ENCODE data around the gene SCFD2.
"Not testable (repeated sequence)": the region's sequence is repeated elsewhere in the genome, so short reads cannot be mapped to it uniquely, and the experiment has no call there.

The SCFD2 gene

DNA sequence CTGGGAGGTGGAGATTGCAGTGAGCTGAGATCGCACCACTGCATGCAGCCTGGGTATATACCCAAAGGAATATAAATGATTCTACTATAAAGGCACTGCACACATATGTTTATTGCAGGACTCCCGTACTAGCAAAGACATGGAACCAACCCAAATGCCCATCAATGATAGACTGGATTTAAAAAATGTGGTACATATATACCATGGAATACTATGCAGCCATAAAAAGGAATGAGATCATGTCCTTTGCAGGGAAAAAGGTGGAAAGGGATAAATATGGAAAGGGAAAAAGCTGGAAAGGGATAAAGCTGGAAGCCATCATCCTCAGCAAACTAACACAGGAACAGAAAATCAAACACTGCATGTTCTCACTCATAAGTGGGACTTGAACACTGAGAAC, 308.8 kb downstream of the SCFD2 start:
- not testable (repeated sequence) for H3K4me2 ChIP-seq (ENCODE audit: low read length); H3K36me3 ChIP-seq (ENCODE audit: insufficient read depth, low read length); H3K4me1 ChIP-seq (ENCODE audit: control insufficient read depth, insufficient read depth, low read length); H3K9ac ChIP-seq (ENCODE audit: low read depth, low read length); H3K4me3 ChIP-seq (ENCODE audit: low read length); H3K9me3 ChIP-seq (replicated peaks; ENCODE audit: low read length); H3K27me3 ChIP-seq (ENCODE audit: control insufficient read depth, insufficient read depth, low read length)

DNA sequence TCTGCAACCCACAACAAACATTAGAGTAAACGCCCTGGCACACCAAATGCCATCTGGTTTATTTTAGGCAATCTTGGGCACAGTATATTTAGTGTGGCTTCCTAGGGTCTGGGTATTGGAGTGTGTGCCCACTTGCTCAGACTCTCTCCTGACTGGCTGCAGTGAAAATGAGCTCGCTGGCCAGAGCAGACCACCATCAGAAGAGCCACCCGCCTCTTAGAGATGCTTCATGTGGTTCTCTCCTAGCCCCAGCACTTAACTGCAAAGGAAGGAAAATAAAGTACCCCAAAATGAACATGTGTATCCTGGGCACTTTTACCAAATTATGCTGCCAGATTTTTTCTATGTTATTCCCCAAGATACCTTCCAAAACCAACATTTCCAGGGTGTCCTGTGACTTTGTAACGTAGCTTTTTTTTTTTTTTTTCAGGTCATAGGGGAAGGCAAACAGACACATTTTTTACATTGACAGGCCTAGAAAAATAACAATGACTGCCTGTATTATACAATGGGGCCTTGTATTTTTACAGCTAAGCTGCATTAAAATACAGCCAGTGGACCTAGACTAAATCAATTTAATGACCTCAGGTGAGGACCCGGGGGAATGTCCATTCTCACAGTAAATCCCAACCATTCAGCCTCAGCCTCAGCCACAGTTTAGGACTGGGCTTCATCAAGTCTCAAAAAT, 310.0 kb downstream of the SCFD2 start:
- peaks cover 8% of the 10 kb centered on the region for H3K4me1 ChIP-seq (ENCODE audit: control insufficient read depth, insufficient read depth, low read length)
- no peak overlapping the region for H3K4me3 ChIP-seq (ENCODE audit: low read length)
- no peaks in the 10 kb centered on the region for H3K27me3 ChIP-seq (ENCODE audit: control insufficient read depth, insufficient read depth, low read length)
- H3K36me3 ChIP-seq (ENCODE audit: insufficient read depth, low read length): no peaks in the 10 kb centered on the region
- H3K9ac ChIP-seq (ENCODE audit: low read depth, low read length): no peak overlapping the region
- H3K4me2 ChIP-seq (ENCODE audit: low read length): no peak overlapping the region
- no peaks in the 10 kb centered on the region for H3K9me3 ChIP-seq (replicated peaks; ENCODE audit: low read length)

DNA sequence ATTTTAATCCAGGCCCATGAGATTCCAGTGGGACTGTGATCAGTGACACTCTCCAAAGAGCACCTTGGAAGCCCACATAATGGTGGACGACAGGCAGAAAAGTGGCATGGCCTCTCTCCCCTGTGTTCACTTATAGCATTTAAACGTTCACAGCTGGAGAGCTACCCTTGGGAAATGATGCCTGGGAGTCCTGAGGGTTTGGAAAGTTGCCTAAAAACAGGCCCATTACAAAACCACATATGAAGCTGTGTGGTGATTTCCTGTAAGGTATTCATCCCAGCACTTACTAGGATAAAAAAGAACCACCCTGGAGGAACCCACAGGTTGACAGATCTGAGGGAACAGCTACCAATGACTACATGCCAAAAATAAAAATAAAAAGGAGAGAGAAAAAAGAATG, 310.6 kb downstream of the SCFD2 start:
- H3K4me3 ChIP-seq (ENCODE audit: low read length): no peak overlapping the region
- H3K4me1 ChIP-seq (ENCODE audit: control insufficient read depth, insufficient read depth, low read length): peaks cover 8% of the 10 kb centered on the region
- no peaks in the 10 kb centered on the region for H3K9me3 ChIP-seq (replicated peaks; ENCODE audit: low read length)
- H3K36me3 ChIP-seq (ENCODE audit: insufficient read depth, low read length): no peaks in the 10 kb centered on the region
- H3K27me3 ChIP-seq (ENCODE audit: control insufficient read depth, insufficient read depth, low read length): no peaks in the 10 kb centered on the region
- no peak overlapping the region for H3K9ac ChIP-seq (ENCODE audit: low read depth, low read length)
- no peak overlapping the region for H3K4me2 ChIP-seq (ENCODE audit: low read length)

DNA sequence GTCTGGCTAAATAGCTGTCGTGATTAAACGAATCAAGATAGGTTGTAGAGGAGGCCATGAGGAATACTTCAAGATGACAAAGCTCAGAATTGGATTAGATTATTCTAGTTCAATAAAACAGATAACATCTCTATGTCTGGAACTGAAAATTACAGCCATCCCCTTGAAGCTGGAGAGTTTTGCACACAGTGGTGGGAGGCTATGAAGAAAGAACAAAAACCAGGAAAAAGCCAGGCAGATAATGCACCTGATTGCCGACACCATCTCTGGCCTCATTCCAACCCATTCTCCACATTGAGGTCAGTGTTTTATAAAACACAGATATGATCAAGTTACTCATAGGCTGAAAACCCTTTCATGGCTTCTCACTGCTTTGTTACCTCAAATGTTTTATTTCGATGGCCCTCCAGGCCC, 315.5 kb downstream of the SCFD2 start:
- H3K36me3 ChIP-seq (ENCODE audit: insufficient read depth, low read length): no peaks in the 10 kb centered on the region
- no peaks in the 10 kb centered on the region for H3K27me3 ChIP-seq (ENCODE audit: control insufficient read depth, insufficient read depth, low read length)
- no peak overlapping the region for H3K4me3 ChIP-seq (ENCODE audit: low read length)
- no peaks in the 10 kb centered on the region for H3K9me3 ChIP-seq (replicated peaks; ENCODE audit: low read length)
- no peak overlapping the region for H3K4me2 ChIP-seq (ENCODE audit: low read length)
- H3K9ac ChIP-seq (ENCODE audit: low read depth, low read length): no peak overlapping the region
- H3K4me1 ChIP-seq (ENCODE audit: control insufficient read depth, insufficient read depth, low read length): peaks cover 6% of the 10 kb centered on the region

DNA sequence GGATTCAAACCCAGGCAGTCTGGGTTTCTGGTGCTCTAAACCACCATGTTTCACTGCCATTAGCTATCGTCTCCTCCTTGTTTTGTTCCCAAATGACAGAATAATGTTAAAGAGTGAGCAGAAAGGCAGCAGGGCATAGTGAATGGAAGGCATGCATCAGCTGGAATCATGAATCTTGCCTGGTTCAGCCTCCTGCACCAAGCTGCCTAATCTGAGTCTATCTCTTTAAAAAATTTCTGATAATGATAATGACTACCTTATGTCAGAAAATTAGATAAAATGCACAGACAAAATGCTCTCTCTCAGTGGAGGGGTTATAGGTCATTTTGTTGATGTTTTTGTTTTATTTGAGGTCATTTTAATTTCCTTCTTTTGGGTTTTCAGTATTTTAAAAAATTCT, 316.3 kb downstream of the SCFD2 start:
- Histone ChIP-seq H3K27me3 (ENCODE audit: control insufficient read depth, insufficient read depth, low read length) (no peaks in the 10 kb centered on the region), H3K36me3 (ENCODE audit: insufficient read depth, low read length) (no peaks in the 10 kb centered on the region), H3K4me3 (ENCODE audit: low read length) (no peak overlapping the region), H3K9me3 (replicated peaks; ENCODE audit: low read length) (no peaks in the 10 kb centered on the region), H3K9ac (ENCODE audit: low read depth, low read length) (no peak overlapping the region), H3K4me2 (ENCODE audit: low read length) (no peak overlapping the region), H3K4me1 (ENCODE audit: control insufficient read depth, insufficient read depth, low read length) (no peaks in the 10 kb centered on the region)

DNA sequence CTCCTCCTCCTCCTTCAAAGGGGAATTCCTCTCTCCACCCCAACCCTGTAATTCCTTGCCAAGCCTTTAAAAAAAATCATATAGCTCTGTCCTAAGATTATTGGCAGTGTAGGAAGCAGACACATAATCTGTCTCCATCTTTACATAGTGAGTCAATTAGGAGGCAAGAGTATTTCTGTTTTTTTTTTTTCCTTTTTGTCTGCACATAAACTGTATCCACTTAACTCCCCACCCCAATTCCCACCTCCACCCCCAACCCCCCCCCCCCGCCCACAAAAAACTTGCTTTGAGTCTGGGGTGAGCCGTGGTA, 321.3 kb downstream of the SCFD2 start:
- Histone ChIP-seq H3K4me1 (ENCODE audit: control insufficient read depth, insufficient read depth, low read length) (peaks cover 5% of the 10 kb centered on the region), H3K9ac (ENCODE audit: low read depth, low read length) (no peak overlapping the region), H3K9me3 (replicated peaks; ENCODE audit: low read length) (no peaks in the 10 kb centered on the region), H3K4me3 (ENCODE audit: low read length) (no peak overlapping the region), H3K36me3 (ENCODE audit: insufficient read depth, low read length) (no peaks in the 10 kb centered on the region), H3K27me3 (ENCODE audit: control insufficient read depth, insufficient read depth, low read length) (no peaks in the 10 kb centered on the region), H3K4me2 (ENCODE audit: low read length) (no peak overlapping the region)

DNA sequence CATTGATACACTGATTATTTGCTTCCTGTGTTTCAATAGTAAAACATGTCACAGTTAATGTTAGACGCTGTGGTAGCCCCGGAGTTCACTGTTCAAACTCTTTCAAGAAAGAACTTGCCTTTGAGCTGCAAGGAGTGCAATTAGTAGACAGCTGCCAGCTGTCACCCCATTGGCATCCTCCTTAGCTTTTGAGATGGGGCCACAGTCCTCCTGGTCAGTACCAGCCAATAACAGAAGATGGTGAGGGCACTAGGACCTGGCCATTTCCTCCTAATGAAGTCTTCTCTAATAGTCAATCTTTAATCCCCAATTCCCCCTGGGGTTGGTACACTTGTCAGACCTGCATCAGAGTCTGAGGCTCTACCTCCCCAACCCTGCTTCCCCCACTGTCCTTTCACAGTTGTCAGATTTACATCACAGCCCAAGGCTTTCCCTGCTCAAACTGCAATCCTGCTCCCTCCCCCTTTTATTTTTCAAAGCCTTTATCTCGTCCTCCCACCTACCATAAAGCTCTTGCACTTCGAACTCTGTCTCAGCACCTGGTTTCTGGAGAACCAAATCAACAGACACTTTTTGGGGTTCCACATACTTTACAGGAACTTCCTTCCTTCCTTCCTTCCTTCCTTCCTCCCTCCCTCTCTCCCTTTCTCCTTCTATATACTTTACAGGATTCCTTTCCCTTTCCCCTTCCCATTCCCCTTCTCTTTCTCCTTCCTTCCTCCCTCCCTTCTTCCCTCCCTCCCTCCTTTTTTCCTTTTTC, 321.8 kb downstream of the SCFD2 start:
- Histone ChIP-seq H3K4me2 (ENCODE audit: low read length) (no peak overlapping the region), H3K4me1 (ENCODE audit: control insufficient read depth, insufficient read depth, low read length) (peaks cover 5% of the 10 kb centered on the region), H3K27me3 (ENCODE audit: control insufficient read depth, insufficient read depth, low read length) (no peaks in the 10 kb centered on the region), H3K9me3 (replicated peaks; ENCODE audit: low read length) (no peaks in the 10 kb centered on the region), H3K9ac (ENCODE audit: low read depth, low read length) (no peak overlapping the region), H3K4me3 (ENCODE audit: low read length) (no peak overlapping the region), H3K36me3 (ENCODE audit: insufficient read depth, low read length) (no peaks in the 10 kb centered on the region)

DNA sequence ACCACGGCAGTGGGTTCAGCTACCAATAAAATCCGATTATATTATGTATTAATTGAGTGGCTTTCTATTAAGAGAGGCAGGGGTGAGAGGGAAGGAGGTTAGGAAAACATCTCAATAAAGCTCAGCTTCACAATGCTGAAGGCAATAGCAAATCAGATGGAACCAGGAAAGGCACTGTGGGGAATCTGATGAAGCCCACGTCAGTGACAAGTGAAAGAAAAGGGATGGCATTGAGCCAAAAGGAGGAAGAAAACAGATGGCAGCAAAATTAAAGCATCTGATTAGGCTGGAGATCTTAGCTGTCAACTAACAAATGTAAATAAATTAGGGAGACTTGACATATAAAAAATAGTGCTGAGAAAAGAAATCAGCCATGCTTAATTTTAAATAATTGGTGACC, 322.8 kb downstream of the SCFD2 start:
- Histone ChIP-seq H3K4me1 (ENCODE audit: control insufficient read depth, insufficient read depth, low read length) (peaks cover 5% of the 10 kb centered on the region), H3K4me2 (ENCODE audit: low read length) (no peak overlapping the region), H3K27me3 (ENCODE audit: control insufficient read depth, insufficient read depth, low read length) (no peaks in the 10 kb centered on the region), H3K36me3 (ENCODE audit: insufficient read depth, low read length) (no peaks in the 10 kb centered on the region), H3K4me3 (ENCODE audit: low read length) (no peak overlapping the region), H3K9me3 (replicated peaks; ENCODE audit: low read length) (no peaks in the 10 kb centered on the region), H3K9ac (ENCODE audit: low read depth, low read length) (no peak overlapping the region)

DNA sequence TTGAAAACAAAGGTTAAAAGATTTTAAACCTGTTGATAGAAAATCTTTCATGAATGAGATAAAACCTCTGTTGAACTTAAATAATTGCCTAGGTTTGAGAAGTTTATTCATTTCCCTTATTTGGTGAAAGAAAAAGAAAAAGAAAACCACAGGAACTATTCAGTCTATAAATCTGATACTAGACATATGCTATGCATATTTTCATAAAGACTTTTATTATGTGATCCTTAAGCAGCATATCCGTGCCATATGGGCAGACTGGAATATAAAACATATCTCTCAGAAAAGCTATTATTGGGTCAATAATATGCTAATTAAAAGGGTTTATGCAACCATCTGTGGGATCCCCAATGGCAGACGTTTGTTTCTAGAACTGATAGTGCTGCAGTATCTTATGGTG, 325.0 kb downstream of the SCFD2 start:
- no peaks in the 10 kb centered on the region for H3K36me3 ChIP-seq (ENCODE audit: insufficient read depth, low read length)
- no peak overlapping the region for H3K4me2 ChIP-seq (ENCODE audit: low read length)
- H3K9ac ChIP-seq (ENCODE audit: low read depth, low read length): no peak overlapping the region
- no peaks in the 10 kb centered on the region for H3K27me3 ChIP-seq (ENCODE audit: control insufficient read depth, insufficient read depth, low read length)
- no peaks in the 10 kb centered on the region for H3K9me3 ChIP-seq (replicated peaks; ENCODE audit: low read length)
- no peak overlapping the region for H3K4me3 ChIP-seq (ENCODE audit: low read length)
- peaks cover 5% of the 10 kb centered on the region for H3K4me1 ChIP-seq (ENCODE audit: control insufficient read depth, insufficient read depth, low read length)

DNA sequence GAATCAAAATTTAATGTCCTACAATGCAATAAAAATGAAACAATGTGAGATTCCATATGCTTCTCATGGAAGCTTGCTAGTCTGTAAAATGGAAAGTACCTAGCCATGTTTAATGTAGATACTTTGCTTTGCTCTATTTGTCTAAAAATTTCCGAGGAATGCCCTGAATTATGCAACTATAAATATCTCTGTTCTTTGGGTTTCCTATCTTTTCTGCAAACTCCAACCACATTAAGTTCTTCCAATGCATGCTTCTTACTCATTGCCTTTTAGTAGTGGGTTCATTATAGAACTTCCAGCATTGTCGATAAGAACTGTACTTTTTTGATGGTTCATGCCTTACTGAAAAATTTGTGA, 325.4 kb downstream of the SCFD2 start:
- no peak overlapping the region for H3K4me3 ChIP-seq (ENCODE audit: low read length)
- H3K9me3 ChIP-seq (replicated peaks; ENCODE audit: low read length): no peaks in the 10 kb centered on the region
- peaks cover 5% of the 10 kb centered on the region for H3K4me1 ChIP-seq (ENCODE audit: control insufficient read depth, insufficient read depth, low read length)
- H3K4me2 ChIP-seq (ENCODE audit: low read length): no peak overlapping the region
- no peaks in the 10 kb centered on the region for H3K36me3 ChIP-seq (ENCODE audit: insufficient read depth, low read length)
- H3K27me3 ChIP-seq (ENCODE audit: control insufficient read depth, insufficient read depth, low read length): no peaks in the 10 kb centered on the region
- H3K9ac ChIP-seq (ENCODE audit: low read depth, low read length): no peak overlapping the region

DNA sequence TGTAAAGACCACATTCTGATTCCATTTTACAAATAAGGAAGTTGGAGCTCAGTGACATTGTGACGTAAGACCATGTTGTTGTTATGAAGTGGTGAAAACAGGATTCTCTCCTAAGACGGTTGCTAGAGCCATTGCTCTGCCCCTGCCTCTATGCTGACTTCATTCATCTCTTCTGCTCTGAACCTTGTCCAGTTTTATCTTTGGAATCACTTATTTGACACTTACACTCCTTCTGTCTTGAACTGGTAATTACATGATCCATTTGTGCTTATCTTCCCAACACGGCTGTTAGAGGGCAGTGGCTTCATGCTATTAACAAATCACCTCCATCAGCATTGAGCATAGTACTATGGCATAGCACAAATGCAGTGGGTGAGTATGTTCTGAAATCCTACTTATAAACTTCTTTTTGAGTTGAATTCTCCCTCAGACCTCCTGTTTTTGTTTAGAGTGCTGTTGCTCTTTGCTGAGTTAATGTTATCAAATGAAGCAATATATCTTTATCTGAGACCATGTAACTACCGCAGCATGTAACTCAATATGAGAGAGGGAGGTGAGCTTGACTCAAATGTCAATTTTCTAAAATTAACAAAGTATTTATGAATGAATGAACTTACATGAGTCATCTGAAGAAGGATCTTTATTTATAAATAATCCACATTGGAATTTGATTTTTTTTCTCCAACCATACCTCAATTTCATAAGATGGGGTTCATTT, 326.0 kb downstream of the SCFD2 start:
- Histone ChIP-seq H3K4me3 (ENCODE audit: low read length) (no peak overlapping the region), H3K9me3 (replicated peaks; ENCODE audit: low read length) (no peaks in the 10 kb centered on the region), H3K27me3 (ENCODE audit: control insufficient read depth, insufficient read depth, low read length) (no peaks in the 10 kb centered on the region), H3K9ac (ENCODE audit: low read depth, low read length) (no peak overlapping the region), H3K4me2 (ENCODE audit: low read length) (no peak overlapping the region), H3K36me3 (ENCODE audit: insufficient read depth, low read length) (no peaks in the 10 kb centered on the region), H3K4me1 (ENCODE audit: control insufficient read depth, insufficient read depth, low read length) (peaks cover 5% of the 10 kb centered on the region)

DNA sequence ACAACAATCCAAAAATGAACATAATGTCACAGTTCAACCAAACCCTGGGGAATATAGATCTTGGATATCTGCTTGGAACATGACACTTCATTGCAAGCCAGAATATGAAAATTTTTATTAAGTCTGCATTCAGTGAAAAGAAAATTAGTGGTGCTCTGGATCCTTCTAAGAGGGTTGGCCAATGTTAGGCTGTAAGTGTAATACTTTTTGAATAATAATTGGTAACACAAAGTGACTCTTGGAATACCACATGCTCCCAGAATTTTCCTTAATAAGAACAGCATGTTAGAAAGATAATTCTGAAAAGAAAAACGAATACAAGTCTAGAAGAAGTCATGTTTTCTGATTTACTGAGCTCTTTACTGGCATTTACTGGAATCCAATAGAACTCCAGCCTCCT, 328.0 kb downstream of the SCFD2 start:
- Histone ChIP-seq H3K9ac (ENCODE audit: low read depth, low read length) (no peak overlapping the region), H3K4me3 (ENCODE audit: low read length) (no peak overlapping the region), H3K9me3 (replicated peaks; ENCODE audit: low read length) (no peaks in the 10 kb centered on the region), H3K36me3 (ENCODE audit: insufficient read depth, low read length) (no peaks in the 10 kb centered on the region), H3K4me1 (ENCODE audit: control insufficient read depth, insufficient read depth, low read length) (peaks cover 5% of the 10 kb centered on the region), H3K4me2 (ENCODE audit: low read length) (no peak overlapping the region), H3K27me3 (ENCODE audit: control insufficient read depth, insufficient read depth, low read length) (no peaks in the 10 kb centered on the region)
